Heart left ventricle (tissue), 16 donors: Measurements from ENCODE around the gene PARS2. TPM values are rescaled to one million over a fixed set of nuclear protein-coding genes. Genes with fewer than 3 reads are reported as not detected.

Experiments
- ATAC-seq, 4 donors: fragments of 200-7000 bp; cut with Tn5 transposase; one replicate each; pipeline ENCODE4 v1.9.1; 2020 to 2022; ENCODE audit warnings: moderate library complexity in 4 of 4, mild to moderate bottlenecking in 3 of 4, moderate number of reproducible peaks in 1 of 4
- DNase-seq, 5 donors: peaks; one replicate each; pipeline ENCODE4 v3.0.0-alpha.2; 2020
- H3K27ac ChIP-seq, 12 donors: fragments of 200-600 bp; sonication (generic) in 4 of 12; one replicate each; pipeline versions ENCODE4 v1.5.0 to v1.8.0; 2016 to 2022; ENCODE audit warnings: mild to moderate bottlenecking in 2 of 12
- H3K27me3 ChIP-seq, 9 donors: fragments of 200-600 bp; sonication (generic) in 2 of 9; one replicate each; pipeline versions ENCODE4 v1.5.1 to v1.8.0; 2016 to 2022; ENCODE audit warnings: mild to moderate bottlenecking in 3 of 9
- H3K36me3 ChIP-seq, 9 donors: fragments of 200-600 bp; sonication (generic) in 2 of 9; one replicate each; pipeline versions ENCODE4 v1.5.0 to v1.8.0; 2018 to 2022; ENCODE audit warnings: mild to moderate bottlenecking in 2 of 9
- H3K4me1 ChIP-seq, 12 donors: fragments of 200-600 bp; sonication (generic) in 4 of 12; one replicate each; pipeline versions ENCODE4 v1.5.0 to v1.8.0; 2016 to 2022; ENCODE audit warnings: mild to moderate bottlenecking in 3 of 12
- H3K4me3 ChIP-seq, 12 donors: fragments of 200-600 bp; sonication (generic) in 4 of 12; one replicate each; pipeline versions ENCODE4 v1.5.0 to v1.8.0; 2017 to 2022; ENCODE audit warnings: mild to moderate bottlenecking in 9 of 12, moderate library complexity in 4 of 12
- H3K9me3 ChIP-seq, 12 donors: fragments of 200-600 bp; sonication (generic) in 4 of 12; one replicate each; pipeline versions ENCODE4 v1.5.0 to v1.8.0; 2016 to 2022; ENCODE audit warnings: mild to moderate bottlenecking in 1 of 12
- CTCF ChIP-seq, 12 donors: fragments of 200-600 bp; sonication (generic) in 4 of 12; IDR thresholded peaks; one replicate each; pipeline versions ENCODE4 v1.5.0 to v1.8.0; 2018 to 2022; ENCODE audit warnings: antibody characterized with exemption in 12 of 12, mild to moderate bottlenecking in 5 of 12
- POLR2A ChIP-seq, 2 donors: fragments of 450-650 bp; IDR thresholded peaks; one replicate each; pipeline ENCODE4 v1.6.1; 2017; ENCODE audit warnings: antibody characterized with exemption in 2 of 2, mild to moderate bottlenecking in 2 of 2, moderate library complexity in 2 of 2
- WGBS, 4 donors: extraction: QIAGEN DNeasy Blood & Tissue Kit in 2 of 4; methylation state at CpG; one replicate each; pipeline versions ENCODE4 v1.1.5 to v1.1.7; 2013 to 2018; 5-methylcytosine and 5-hydroxymethylcytosine counted together
- intact Hi-C, 10 donors: fragments of 100-400 bp; cut with DNase I; formaldehyde crosslinking; loops; one replicate each; pipeline versions ENCODE4 v1.11.1 to v1.14.2; 2022
- polyA plus RNA-seq, 2 donors: library from polyadenylated mRNA; stranded (reverse); fragments of 200-250 nt; gene quantifications; one replicate each; pipeline ENCODE4 v1.2.3, GENCODE V29; 2013
- total RNA-seq, 9 donors: library from RNA; depleted of rRNA in 2 of 9; stranded (reverse); fragments of >200 nt in 2 of 9; fragmentation: NEBNext Ultra II Directional in 3 of 9; extraction: Animal tissue kit (Norgen Biotek cat#: 25700) in 3 of 9; gene quantifications; one replicate each; pipeline versions ENCODE4 v1.1.0 to v1.2.4, GENCODE V29; 2016 to 2023
- donor health status: ischemic (EF 13 %, LVEDD 7.1; RV severe dilation, severe dysfunction).
- donor health status: healthy with polysubstance abuse.
- donor health status: DM: no; HTN: yes; CAD: no.
- donor health status: DM: no; HTN: no; CAD: no.
- donor health status: ischemic (EF 25% LVEDD 6.9; RV normal size, moderate dysfunction).
- donor health status: ischemic (EF 25% LVEDD 5.7; RV mildly dilated, moderate dysfunction).
- donor health status: healthy.
- donor health status: DM: yes; HTN: yes; CAD: no.
- donor health status: ischemic (EF 35%, LVEDD 5.7; RV mildly dilated, moderate dysfunction).
- donor health status: nonischemic (EF 11% LVEDD 7.7; RV severe dilation, severe dysfunction).
- donor health status: DM: yes; HTN: yes; CAD: no.
- donor health status: PGD.
- donor health status: ischemic (EF 29% LVEDD 5.4; RV normal size, mild dysfunction).
- donor health status: nonischemic (EF 23%, LVEDD 6.1; RV moderate dilation, normal function).

Gene PARS2
- total and polyA plus RNA-seq, 11 donors, result 1.7 to 7.7 (median 4.7) TPM

- Histone ChIP-seq H3K36me3 (no peaks in the 10 kb centered on the region), H3K27me3 (no peaks in the 10 kb centered on the region), H3K4me3 (no peak overlapping the region), H3K27ac (no peak overlapping the region), H3K9me3 (no peaks in the 10 kb centered on the region), H3K4me1 (no peaks in the 10 kb centered on the region)
- intact Hi-C loops, result loop anchor here in 6 of 10 donors (5.0 to 10.0 kb wide), 6 partner anchors 138 to 951 kb away; no protein-coding TSS in a partner anchor
- TF ChIP-seq POLR2A (IDR thresholded peaks at IDR 0.05), result no peak
- no peak for TF ChIP-seq CTCF (IDR thresholded peaks at IDR 0.05)
- ATAC-seq, result no peak
- no peak for DNase-seq
- 74 to 81% (median 80%) methylated on average over 13 of the region's 13 CpGs for WGBS, 4 donors
Observed at GRCh38 chr1:54812801-54813484, 48.6 kb upstream of the PARS2 start.

GRCh38 chr1:54811739-54812655 lies 47.7 kb upstream of the PARS2 start:
- no peaks in the 10 kb centered on the region for H3K9me3 ChIP-seq
- H3K4me1 ChIP-seq, result no peaks in the 10 kb centered on the region
- H3K27me3 ChIP-seq, result no peaks in the 10 kb centered on the region
- ATAC-seq (no peak), DNase-seq (no peak)
- no peak for TF ChIP-seq POLR2A (IDR thresholded peaks at IDR 0.05)
- no peak for TF ChIP-seq CTCF (IDR thresholded peaks at IDR 0.05)
- no peaks in the 10 kb centered on the region for H3K36me3 ChIP-seq
- H3K4me3 ChIP-seq, result no peak overlapping the region
- intact Hi-C loops, result loop anchor here in 7 of 10 donors (2.0 to 10.0 kb wide), 7 partner anchors 137 to 951 kb away; no protein-coding TSS in a partner anchor
- 80 to 89% (median 84%) methylated on average over 14 to 18 of the region's 18 CpGs for WGBS, 4 donors
- H3K27ac ChIP-seq, result no peak overlapping the region

GRCh38 chr1:54811066-54811465 lies 46.7 kb upstream of the PARS2 start:
- intact Hi-C loops, result loop anchor here in 7 of 10 donors (2.0 to 10.0 kb wide), 7 partner anchors 136 to 950 kb away; no protein-coding TSS in a partner anchor
- 79 to 87% (median 82%) methylated on average over 5 of the region's 5 CpGs for WGBS, 4 donors
- TF ChIP-seq POLR2A (IDR thresholded peaks at IDR 0.05), result no peak
- TF ChIP-seq CTCF (IDR thresholded peaks at IDR 0.05), result no peak
- DNase-seq, result no peak
- no peak overlapping the region for H3K4me3 ChIP-seq
- no peaks in the 10 kb centered on the region for H3K9me3 ChIP-seq
- peaks cover 0 to under 1% (median 0%) of the 10 kb centered on the region in 9 donors for H3K27me3 ChIP-seq
- H3K36me3 ChIP-seq, result no peaks in the 10 kb centered on the region
- no peak overlapping the region for H3K27ac ChIP-seq
- ATAC-seq, result no peak
- H3K4me1 ChIP-seq, result no peaks in the 10 kb centered on the region
